PC-3 (cell line): ENCODE data around the gene B4GALNT1. TPM values are rescaled to one million over a fixed set of nuclear protein-coding genes. Genes with fewer than 3 reads are reported as not detected.

Experiments
- ATAC-seq: fragments of 200-7000 bp; cut with Tn5 transposase; 2 replicates; pipeline ENCODE4 v1.9.1; 2020; ENCODE audit warnings: mild to moderate bottlenecking, moderate library complexity
- BruUV-seq: library from RNA; stranded (reverse); fragments of 400-500 nt; replicated peaks from 2 replicates; lab custom pipeline; 2021; lab: Mats Ljungman, UMichigan
- CTCF ChIA-PET: fragments of 300-600 bp; sonication (Branson Sonifier 250); formaldehyde crosslinking; loops from one replicate; lab custom pipeline; 2022; ENCODE audit warnings: antibody characterized with exemption; lab: Charles Lee
- POLR2A ChIA-PET: fragments of 300-600 bp; sonication (Branson Sonifier 250); formaldehyde crosslinking; loops from one replicate; lab custom pipeline; 2022; ENCODE audit warnings: antibody characterized with exemption; ENCODE audit not compliant: unreplicated experiment; lab: Charles Lee
- DNase-seq: peaks from one replicate; pipeline ENCODE4 v3.0.0-alpha.2; 2015
- H2AFZ ChIP-seq: fragments of 300-600 bp; sonication (generic); 2 replicates; pipeline ENCODE4 v1.6.0; 2016; ENCODE audit warnings: antibody characterized with exemption, low read length
- H3F3A ChIP-seq: fragments of 300-600 bp; sonication (generic); one replicate; pipeline ENCODE4 v1.6.0; 2017; ENCODE audit warnings: antibody characterized with exemption, low read length, control low read depth, mild to moderate bottlenecking; ENCODE audit not compliant: unreplicated experiment
- H3K27ac ChIP-seq: fragments of 300-600 bp; sonication (generic); 2 replicates; pipeline ENCODE4 v1.5.1; 2016; ENCODE audit warnings: mild to moderate bottlenecking, low read length
- H3K27me3 ChIP-seq: fragments of 300-600 bp; sonication (generic); 2 replicates; pipeline ENCODE4 v1.6.1; 2016; ENCODE audit warnings: low read length, mixed read lengths
- H3K36me3 ChIP-seq: fragments of 300-600 bp; sonication (generic); 2 replicates; pipeline ENCODE4 v1.6.1; 2016; ENCODE audit warnings: low read depth, mixed run types, low read length, mixed read lengths
- H3K4me1 ChIP-seq: fragments of 300-600 bp; sonication (generic); 2 replicates; pipeline ENCODE4 v1.5.1; 2016; ENCODE audit warnings: low read length; ENCODE audit not compliant: insufficient read depth
- H3K4me2 ChIP-seq: fragments of 300-600 bp; sonication (generic); 2 replicates; pipeline ENCODE4 v1.6.0; 2016; ENCODE audit warnings: low read length
- H3K4me3 ChIP-seq: fragments of 300-600 bp; sonication (generic); 2 replicates; pipeline ENCODE4 v1.5.1; 2016; ENCODE audit warnings: mild to moderate bottlenecking, low read length, mixed read lengths
- H3K79me2 ChIP-seq: fragments of 300-600 bp; sonication (generic); 2 replicates; pipeline ENCODE4 v1.6.1; 2017; ENCODE audit warnings: low read length, mixed read lengths
- H3K9ac ChIP-seq: fragments of 300-600 bp; sonication (generic); 2 replicates; pipeline ENCODE4 v1.6.0; 2016; ENCODE audit warnings: mild to moderate bottlenecking, low read length
- H3K9me2 ChIP-seq: fragments of 300-600 bp; sonication (generic); replicated peaks from 2 replicates; pipeline ENCODE4 v1.6.1; 2016; ENCODE audit warnings: mixed run types, low read length, mixed read lengths
- H3K9me3 ChIP-seq: fragments of 300-600 bp; sonication (generic); 2 replicates; pipeline ENCODE4 v1.6.1; 2016; ENCODE audit warnings: low read length, mixed read lengths
- H4K20me1 ChIP-seq: fragments of 300-600 bp; sonication (generic); 2 replicates; pipeline ENCODE4 v1.6.1; 2016; ENCODE audit warnings: low read length, mixed read lengths
- CTCF ChIP-seq: fragments of 300-600 bp; sonication (generic); conservative IDR thresholded peaks from 2 replicates; pipeline ENCODE4 v1.5.1; 2017; ENCODE audit warnings: antibody characterized with exemption, low read depth, mild to moderate bottlenecking, low read length
- EZH2 ChIP-seq: fragments of 300-600 bp; sonication (generic); IDR thresholded peaks from one replicate; pipeline ENCODE4 v1.6.1; 2017; ENCODE audit warnings: antibody characterized with exemption, mild to moderate bottlenecking, low read length; ENCODE audit not compliant: unreplicated experiment
- EZH2phosphoT487 ChIP-seq: fragments of 300-600 bp; sonication (generic); IDR thresholded peaks from 2 replicates; pipeline ENCODE4 v1.6.1; 2018; ENCODE audit warnings: mild to moderate bottlenecking, antibody characterized with exemption, low read length, borderline replicate concordance
- intact Hi-C: fragments of 100-400 bp; cut with micrococcal nuclease; formaldehyde crosslinking; loops from 2 replicates; pipeline ENCODE4 v1.9.0; 2023
- total RNA-seq: library from RNA; depleted of rRNA; stranded (reverse); fragments of >200 nt; gene quantifications from 2 replicates; pipeline ENCODE4 v1.2.3, GENCODE V29; 2014

Gene B4GALNT1
- total RNA-seq, 1 experiment from 2014 or later = 39.0 TPM

GRCh38 chr12:57632073-57632957 lies 686 bp downstream of the B4GALNT1 start:
- Histone ChIP-seq H3K4me1 (peaks cover 17% of the 10 kb centered on the region), H3F3A (no peaks in the 10 kb centered on the region), H4K20me1 (no peaks in the 10 kb centered on the region), H3K27ac (no peak overlapping the region), H3K79me2 (peaks cover 12% of the 10 kb centered on the region), H2AFZ (peak overlapping the region; percentile 98), H3K9me2 (no peaks in the 10 kb centered on the region), H3K4me2 (peak overlapping the region; percentile 99), H3K27me3 (no peaks in the 10 kb centered on the region), H3K36me3 (no peaks in the 10 kb centered on the region; the same call in 1 of the 2 replicates), H3K9ac (peak overlapping the region; percentile 77), H3K4me3 (peak overlapping the region; percentile 97), H3K9me3 (no peaks in the 10 kb centered on the region)
- peak; percentile 25 for DNase-seq
- no TSS peak for BruUV-seq
- intact Hi-C loops = no loop called here
- ChIA-PET CTCF (interaction anchor here (1.0 kb wide), 1 partner anchor 49 kb away, joined by 6 read pairs; no protein-coding TSS in a partner anchor), POLR2A (no interaction called here)
- peak; percentile 39 for ATAC-seq
- TF ChIP-seq CTCF (no peak), EZH2 (no peak), EZH2phosphoT487 (no peak)

- peaks cover 12% of the 10 kb centered on the region for H3K79me2 ChIP-seq
- DNase-seq (no peak), ATAC-seq (no peak)
- no peaks in the 10 kb centered on the region for H4K20me1 ChIP-seq
- no peaks in the 10 kb centered on the region for H3F3A ChIP-seq
- no peaks in the 10 kb centered on the region for H3K9me3 ChIP-seq
- CTCF ChIA-PET = interaction anchor here (0.6 kb wide), 1 partner anchor 23 kb away, joined by 4 read pairs; no protein-coding TSS in a partner anchor
- POLR2A ChIA-PET = interaction anchor here (0.5 kb wide), 1 partner anchor 590 kb away, joined by 4 read pairs; no protein-coding TSS in a partner anchor
- H3K27ac ChIP-seq = no peak overlapping the region
- peak overlapping the region; percentile 98; the same call in 1 of the 2 replicates for H2AFZ ChIP-seq
- BruUV-seq = no TSS peak
- H3K4me2 ChIP-seq = peak overlapping the region; percentile 99
- no peaks in the 10 kb centered on the region for H3K9me2 ChIP-seq
- no peaks in the 10 kb centered on the region for H3K27me3 ChIP-seq
- peaks cover 17% of the 10 kb centered on the region for H3K4me1 ChIP-seq
- 0 out of 2 replicates have a peak overlapping the region, but pooled peaks have one; percentile 77 for H3K9ac ChIP-seq
- TF ChIP-seq EZH2phosphoT487 (no peak), EZH2 (no peak), CTCF (no peak)
- peak overlapping the region; percentile 97 for H3K4me3 ChIP-seq
- H3K36me3 ChIP-seq = no peaks in the 10 kb centered on the region; the same call in 1 of the 2 replicates
- intact Hi-C loops = no loop called here
Measured at GRCh38 chr12:57631566-57632072, 1.4 kb downstream of the B4GALNT1 start.
